HuH-7 (cell line): Measurements from ENCODE around the gene MPDZ.
"Not testable (repeated sequence)": the region's sequence is repeated elsewhere in the genome, so short reads cannot be mapped to it uniquely, and the experiment has no call there.

Experiments
- DNase-seq: peaks from one replicate; pipeline ENCODE4 v3.0.0; 2011; ENCODE audit warnings: low spot score

The MPDZ gene

DNA sequence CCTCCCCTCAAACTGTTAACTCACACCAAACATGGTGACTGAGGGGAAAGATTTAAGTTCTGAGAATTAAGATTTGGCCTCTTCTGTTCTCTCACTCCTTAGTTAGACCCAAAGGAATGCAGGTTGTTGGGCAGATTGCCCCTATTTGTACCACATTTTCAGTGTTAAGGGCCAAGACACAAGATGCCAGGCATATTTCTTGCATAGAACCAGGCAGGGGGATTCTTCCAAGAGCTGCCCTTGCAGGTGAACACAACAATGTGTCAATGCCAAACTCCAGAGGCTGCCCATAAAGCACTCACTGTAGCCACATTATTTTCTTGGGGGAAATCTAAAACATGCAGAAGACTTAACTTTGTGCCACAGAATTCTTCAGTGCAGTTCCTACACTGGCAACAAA, 14.7 kb downstream of the MPDZ start:
- DNase-seq: no peak

DNA sequence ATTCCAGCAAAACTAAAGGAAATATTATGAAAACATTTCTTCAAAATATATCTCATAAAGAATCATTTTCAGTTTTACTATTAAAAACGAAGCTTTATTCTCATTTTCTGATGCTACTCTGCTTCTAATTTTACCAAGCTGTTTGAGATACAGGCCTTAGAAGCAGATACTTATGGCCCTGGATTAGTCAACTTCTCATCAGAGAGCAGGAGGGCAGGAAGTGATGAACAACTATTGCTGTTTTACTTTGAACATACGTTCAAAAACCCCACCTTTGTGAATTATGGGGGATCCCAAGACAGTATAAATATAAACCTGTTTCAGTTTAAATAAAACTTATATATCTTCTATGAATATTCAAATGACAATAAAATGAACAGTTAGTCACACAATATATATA, 16.0 kb downstream of the MPDZ start:
- DNase-seq: no peak

DNA sequence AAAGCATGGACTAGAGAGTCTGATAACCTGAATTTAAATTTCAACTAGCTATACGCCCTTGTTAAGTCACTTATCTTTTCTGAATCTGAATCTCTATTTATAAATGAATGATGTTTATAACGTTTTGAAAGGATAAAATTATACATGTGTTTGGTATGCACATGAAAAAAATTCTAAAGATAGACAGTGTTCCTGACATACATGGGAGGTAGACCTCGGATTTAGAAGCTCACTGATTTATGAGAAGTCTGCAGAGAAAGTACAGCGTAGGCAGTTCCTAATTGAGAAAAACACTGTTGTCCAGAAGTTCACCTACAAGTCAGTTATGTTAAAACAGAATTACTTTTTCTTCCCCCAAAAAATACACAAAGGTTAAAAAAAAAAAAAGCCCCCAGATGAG, 26.6 kb downstream of the MPDZ start:
- DNase-seq: no peak

DNA sequence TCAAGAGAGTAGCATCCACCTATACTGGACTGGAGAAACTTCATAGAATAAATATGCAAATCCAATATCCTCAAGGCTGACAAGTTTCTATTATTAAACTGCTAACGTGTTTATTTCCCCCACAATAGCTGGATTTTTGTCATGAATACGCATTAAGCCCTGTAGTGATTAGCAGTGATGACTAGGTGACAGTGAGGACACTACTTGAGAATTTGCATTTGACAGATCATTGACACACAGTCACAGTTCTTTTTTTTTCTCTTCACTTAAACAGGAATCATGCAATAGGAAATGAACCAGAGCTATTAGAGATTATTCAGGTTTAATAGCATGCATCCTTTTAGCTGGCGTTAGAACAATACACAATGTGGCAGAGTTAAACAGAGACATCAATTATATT, 35.3 kb downstream of the MPDZ start:
- DNase-seq: no peak

DNA sequence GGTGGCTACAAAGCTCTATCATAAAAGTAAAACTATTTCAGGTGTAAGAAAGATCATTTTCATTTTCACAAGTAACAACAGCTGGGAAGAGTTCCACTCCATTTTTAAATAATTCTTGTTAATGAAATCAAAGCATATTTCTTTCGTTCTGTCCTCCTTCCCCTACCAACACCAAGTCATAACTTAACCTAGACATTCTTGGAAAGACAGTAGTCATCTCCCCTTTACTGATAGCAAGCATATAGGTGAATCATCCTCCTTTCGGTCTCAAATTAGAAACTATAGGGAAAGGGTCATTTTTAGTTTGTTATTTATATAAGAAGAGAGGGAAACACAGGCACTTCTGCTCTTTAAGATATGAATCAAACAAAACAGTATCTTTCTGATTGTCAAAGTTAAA, 38.2 kb downstream of the MPDZ start:
- DNase-seq: no peak

DNA sequence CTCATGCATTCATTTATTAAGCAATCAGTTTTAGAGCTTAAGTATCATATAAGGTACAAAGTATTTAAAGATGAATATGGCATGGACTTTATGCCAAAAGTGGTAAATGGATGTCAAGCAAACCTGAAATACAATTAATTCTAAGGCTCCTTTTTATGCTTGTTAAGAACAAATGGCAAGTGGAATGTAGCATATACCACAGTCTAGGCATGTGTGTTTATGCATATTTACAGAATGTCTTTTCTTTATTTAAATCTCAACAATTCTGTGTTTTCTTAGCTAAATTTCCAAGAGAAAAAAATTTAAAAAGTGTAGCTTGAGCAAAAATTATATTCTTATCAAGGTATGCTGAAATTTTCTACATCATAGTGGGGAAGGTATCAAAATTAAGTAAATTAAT, 39.8 kb downstream of the MPDZ start:
- DNase-seq: no peak

DNA sequence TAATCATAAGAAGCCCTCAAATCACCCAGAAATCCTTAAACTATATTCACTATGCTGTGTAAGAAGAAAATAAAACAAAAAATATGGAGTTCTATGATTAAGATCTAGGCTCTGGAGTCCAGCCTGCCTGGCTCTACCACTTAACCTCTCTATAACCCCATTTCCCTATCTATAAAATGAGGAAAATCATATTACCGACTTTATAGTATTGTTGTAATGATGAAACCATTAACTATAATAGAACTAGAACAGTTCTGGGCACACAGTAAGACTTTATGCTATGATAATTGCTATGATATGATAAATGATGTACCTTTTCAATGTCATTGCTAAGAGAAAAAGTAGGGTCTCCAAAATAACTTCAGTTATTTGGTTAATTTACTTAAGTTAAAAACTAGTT, 40.3 kb downstream of the MPDZ start:
- DNase-seq: no peak

DNA sequence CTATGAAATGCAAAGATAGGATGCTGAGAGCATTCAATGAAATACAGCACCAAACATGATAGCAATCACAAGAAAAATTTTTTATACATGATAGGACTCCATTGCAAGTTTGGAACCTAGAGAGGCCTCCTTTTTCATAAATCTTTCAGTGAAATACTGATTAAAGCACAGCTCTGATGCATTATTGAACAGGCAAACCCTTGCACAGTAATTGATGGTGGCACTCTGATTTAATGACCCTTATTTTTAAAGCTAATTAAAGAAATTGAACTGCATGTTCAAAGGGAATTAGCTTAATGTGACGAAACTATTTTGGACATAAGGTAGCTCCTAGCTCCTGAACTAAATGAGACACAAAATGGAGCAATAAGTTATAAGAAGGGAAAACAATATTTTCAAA, 44.6 kb downstream of the MPDZ start:
- no peak for DNase-seq

DNA sequence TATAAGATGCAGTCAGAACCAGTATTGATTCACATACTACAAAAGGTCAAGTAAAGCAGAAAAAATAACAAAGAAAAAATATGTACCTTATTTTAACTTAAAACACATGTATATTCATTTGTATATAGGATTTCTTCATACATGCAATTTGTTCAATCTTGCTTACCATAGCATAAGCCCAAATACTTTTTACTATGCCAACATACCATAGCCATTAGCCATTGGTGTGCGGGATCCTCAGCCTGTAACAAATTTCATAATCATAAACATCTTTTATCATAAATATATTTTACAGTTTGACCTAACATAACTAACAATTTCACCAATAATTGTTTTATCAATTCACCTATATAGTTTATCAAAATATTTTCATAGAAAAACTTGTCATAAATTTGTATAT, 51.1 kb downstream of the MPDZ start:
- no peak for DNase-seq

DNA sequence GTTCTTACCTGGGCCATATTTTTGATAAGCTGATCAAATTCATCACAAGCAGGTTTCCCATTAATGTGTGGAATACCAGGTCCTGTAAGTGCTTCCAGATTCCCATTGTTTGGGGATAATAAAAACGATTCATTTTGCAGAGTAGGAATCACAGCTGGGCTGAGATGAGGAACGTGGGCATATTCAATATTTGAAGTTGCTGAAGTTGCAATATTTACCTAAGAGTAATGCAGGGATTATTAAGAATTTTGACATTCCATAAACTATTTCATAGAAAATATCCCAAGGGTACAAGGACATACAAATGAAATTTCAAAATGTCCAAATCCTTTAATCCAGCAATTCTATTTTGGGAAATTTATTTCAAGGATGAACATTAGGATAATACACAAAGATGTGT, 55.1 kb downstream of the MPDZ start:
- DNase-seq: no peak

DNA sequence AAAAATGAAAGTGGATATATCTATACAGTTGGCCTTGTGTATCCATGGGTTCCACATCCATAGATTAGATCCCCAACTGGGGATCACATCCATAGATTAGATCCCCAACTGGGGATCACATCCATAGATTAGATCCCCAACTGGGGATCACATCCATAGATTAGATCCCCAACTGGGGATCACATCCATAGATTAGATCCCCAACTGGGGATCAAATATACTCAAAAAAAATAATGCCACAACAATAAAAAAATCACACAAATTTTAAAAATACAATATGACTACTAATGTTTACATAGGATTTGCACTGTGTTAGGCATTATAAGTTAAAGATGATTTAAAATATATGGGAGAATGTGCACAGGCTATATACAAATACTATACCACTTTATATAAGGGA, 56.8 kb downstream of the MPDZ start:
- DNase-seq: not testable (repeated sequence)

DNA sequence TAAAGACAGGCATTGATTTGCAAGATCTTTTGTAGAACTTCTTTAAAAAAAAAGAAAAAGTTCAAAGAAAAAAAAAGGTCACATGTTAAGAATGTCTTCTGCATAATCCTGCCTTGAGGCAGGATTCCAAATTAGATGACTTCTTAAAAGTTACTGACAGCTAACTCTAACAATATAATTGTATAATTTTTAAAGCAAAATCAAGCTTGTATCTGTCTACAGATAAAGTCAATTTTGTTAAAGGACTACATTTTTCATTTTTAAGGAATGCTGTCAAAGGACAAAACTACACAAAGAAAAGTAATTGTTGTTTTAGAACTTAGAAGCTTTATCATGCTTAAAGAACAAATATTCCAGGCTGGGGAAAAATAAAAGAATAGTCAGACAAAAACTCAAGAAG, 57.8 kb downstream of the MPDZ start:
- DNase-seq: no peak

DNA sequence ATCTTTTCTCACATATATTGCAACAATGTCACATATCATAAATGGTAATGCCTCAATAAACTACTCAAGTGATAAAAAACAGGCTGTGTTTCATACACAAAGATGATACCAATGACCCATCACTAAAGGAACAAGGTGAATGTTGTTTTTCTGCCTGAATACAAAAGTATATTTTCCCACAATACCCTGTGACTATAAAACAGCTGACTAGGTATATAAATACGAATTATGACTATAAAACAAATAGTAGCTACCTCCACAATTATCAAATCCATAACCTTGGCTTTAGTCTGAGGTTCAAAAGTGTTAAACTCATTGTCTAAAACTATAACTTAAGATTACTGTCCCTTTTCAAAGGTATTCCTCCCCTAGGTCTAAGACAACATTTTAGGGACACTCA, 58.7 kb downstream of the MPDZ start:
- no peak for DNase-seq

DNA sequence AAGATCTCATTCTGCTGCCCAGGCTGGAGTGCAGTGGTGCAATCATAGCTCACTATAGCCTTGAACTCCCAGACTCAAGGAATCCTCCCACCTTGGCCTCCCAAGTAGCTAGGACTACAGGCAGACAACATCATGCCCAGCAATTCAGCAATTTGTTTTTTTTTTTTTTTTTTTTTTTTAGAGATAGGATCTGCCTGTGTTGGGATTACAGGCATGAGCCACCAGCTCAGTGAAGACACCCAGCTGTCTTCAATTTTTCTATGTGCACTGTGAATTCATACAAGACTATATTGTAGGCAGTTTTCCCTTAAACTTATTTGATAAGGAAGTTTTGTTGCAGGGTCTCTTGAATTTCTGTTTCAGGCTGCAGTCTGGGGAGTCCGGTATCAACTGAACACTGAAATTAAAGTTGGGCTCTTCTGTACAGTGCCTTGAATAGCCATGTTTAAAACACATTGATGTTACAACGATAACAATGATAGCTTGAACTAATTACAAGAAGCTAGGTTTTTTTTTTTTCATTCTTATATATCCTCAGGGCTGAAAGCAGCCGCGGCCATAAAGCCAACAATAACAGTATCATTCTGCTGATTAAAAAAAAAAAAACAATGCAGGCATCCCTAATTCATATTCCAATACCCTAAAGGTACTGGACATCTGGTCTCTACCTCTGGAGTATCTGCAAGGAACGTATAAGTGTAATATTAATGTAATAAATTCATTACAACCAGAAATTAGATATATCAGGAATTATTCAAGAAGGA, 63.5 kb downstream of the MPDZ start:
- no peak for DNase-seq

DNA sequence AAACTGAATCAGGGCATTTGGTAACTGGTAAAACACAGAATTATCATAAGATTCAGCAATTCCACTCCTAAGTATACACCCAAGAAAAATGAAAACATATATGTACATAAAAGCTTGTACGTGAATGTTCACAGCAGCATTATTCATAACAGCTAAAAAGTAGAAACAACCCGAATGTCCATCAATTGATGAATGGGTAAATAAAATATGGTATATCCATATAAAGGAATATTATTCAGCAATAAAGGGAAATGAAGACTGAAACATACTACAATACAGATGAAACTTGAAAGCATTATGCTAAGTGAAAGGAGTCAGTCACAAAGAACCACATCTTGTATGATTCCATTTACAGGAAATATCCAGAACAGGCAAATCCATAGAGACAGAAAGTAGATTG, 65.5 kb downstream of the MPDZ start:
- no peak for DNase-seq

DNA sequence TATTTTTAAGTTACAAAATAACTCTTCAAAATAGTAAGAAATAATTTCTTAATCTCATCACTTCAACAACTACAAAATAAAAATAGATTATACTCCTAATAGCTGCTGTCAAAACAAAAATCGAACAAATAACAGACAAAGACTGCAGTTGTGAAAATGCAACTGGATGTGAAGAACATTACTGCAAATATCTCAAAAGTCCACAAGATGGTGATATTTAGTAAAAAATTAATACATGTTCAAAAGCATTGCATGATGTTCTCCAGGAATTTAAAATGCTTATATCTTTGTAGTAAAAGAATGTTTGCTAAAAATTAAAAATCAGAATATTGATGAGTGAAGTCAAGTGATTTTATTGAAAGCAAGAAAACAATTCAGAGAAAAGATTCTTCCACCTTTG, 66.2 kb downstream of the MPDZ start:
- no peak for DNase-seq

DNA sequence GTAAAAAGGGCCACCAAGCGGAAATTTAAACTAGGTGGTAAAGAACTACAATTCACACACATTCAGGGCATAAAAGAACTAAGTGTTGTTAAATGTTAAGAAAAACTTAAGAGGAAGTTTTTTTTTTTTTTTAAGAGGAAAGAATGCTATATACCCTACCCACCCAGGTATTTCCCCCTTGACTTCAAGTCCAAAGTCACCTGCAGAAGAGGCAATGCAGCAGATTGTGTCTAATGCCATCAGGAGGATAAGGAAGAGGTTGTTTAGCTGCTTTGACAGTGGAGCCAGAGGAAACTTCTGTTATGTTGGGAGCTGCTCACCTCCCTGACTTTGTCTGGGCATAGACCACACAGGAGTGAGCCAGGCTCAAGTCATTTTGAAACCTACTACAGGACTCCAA, 69.2 kb downstream of the MPDZ start:
- DNase-seq: no peak

DNA sequence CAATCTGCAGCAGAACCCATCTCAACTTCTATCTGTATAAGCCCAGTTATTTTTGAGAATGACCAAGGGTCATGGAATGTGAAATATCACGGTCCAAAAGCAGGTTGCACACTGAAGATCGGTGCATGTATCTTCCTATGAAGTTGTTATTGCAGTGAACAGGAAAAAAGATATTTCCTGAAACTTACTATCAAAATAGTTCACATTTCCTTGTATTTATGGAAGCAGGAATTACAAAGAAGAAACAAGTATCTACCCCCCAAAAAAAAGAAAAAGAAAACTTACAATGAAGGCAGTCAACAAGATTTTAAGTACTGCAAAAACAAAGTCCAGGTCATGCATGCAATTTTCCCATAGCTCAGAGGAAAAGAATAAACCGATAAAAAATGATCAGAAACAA, 70.0 kb downstream of the MPDZ start:
- DNase-seq: no peak

DNA sequence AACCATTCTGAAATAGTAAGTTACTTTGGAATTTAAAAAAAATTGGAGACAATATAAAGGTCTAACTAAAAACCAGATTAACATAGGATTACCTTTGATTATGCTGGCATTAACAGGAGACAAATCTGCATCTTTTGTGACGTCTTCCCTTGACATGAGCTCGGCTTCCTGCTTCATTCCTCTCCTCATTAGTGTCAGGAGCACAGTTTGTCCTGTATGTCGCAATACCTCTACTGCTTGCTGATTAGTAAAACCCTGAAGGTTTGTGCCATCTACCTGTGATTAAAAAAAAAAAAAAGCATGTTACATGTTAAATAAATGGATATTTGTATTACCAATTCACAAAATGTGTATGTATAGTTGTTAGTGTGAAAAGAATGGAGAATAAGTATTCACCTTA, 73.7 kb downstream of the MPDZ start:
- DNase-seq: no peak

DNA sequence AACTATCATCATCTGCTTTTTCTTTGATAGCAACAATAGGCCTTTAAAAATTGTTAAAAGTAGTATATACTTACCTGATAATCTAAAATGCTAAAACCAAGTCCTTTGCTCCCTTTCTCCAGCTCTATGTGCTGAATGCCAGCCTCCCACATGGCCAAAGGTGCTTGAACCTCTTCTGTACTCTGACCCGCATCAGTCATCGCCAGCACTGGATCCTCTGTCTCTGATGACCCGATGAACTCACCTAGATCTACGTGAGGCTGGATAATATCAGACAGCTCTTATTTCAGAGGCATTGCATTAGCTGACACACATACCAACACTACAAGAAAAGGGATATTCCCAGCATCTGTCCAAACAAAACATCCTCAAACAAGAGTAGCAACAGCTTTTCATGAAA, 89.5 kb downstream of the MPDZ start:
- DNase-seq: no peak

DNA sequence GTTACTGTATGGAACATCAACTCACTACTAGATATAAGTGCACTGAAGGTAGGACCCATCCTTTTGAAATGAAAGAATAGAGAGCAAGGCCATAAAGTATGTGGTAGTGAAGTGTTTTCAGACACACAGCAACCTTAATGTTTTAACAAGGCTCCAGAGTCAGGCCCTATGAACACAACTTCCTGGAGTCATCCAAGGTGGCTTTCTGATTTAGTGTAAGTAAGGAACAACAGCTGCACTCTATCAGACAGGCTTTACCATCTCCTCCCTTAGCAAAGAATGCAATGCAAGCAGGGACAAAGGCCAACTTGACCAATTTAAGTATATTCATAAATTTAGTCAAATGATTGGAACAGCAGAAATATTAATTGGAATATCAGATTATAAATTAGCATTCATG, 90.1 kb downstream of the MPDZ start:
- no peak for DNase-seq

DNA sequence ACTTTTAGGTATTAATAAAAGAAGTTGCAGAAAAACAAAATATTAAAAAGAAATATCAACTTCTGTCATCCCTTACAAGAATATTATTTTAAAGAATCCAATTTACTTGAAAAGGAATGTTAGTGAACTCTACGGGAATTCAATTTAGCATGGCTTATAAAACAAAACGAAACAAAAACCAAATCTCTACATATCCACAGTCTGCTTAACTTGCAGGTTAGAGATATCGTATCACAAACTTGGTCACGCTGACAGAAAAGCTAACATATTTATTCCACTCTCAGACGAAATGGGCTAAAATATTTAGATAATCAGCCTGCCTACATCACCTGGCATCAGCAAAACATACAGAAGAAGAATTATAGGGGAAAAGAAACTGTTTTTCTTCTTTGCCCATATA, 92.7 kb downstream of the MPDZ start:
- DNase-seq: no peak

DNA sequence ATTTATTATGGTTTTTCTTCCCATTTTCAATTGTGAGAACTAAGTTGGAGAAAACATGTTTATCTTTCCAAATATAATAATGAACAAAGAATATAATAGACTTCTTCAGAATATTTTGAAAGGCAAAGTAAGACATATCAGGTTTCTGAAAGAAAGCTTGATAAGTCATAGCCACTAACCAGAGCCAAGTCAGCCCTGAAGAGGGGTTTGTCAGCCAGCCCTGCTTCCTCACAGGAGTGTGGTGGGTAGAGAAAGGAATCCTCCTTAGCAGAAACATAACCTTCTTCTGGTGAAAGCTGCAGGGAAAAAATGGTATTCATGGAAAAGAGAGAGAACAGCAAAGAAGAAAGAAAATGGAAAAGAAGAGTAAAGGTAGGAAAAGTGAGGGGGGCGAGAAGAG, 93.4 kb downstream of the MPDZ start:
- DNase-seq: no peak

DNA sequence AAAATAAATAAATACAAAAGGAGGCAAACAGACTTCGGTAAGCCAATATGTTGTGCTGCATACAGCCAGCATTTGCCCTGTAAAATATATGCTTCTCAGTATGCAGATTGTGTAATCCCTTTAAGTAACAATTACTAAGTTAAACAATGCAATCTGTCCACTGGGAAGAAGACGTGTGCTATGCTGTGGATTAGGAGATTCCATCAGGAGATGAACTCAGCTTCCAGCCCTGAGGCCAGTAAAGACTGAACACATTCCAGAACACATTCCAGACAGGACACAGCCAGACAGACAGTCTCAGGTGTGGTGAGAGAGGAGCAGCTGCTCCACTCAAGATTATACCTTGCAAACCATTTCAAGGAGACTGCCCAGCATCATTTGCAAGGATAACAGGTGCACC, 97.8 kb downstream of the MPDZ start:
- no peak for DNase-seq

DNA sequence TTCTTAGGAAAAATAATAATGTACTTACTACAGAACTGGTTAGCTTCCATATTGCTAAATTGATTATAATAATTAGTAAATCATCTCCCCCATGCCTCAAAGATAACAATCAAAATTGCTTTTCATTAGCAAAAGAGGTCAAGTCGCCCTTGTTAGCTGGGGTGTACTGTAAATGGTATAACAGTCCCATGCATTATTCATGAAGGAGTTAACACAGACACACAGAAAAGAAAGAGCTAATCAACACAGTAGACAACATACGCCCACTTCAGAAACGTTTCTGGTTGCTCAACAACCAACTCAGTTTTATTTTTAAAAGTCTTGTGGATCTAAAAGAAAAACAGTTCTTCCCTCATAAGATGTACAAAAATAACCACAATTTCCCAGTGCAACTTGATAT, 100.2 kb downstream of the MPDZ start:
- no peak for DNase-seq
